ENCODE measurements around the gene PGBD1. TPM values are rescaled to one million over a fixed set of nuclear protein-coding genes. Genes with fewer than 3 reads are reported as not detected.
"Not testable (repeated sequence)": the region's sequence is repeated elsewhere in the genome, so short reads cannot be mapped to it uniquely, and the experiment has no call there.

Gene PGBD1
- total and polyA plus RNA-seq, 2 donors (not counting 1 experiment from before 2014, with no cell fraction given) = 0.55 to 2.4 TPM

- H3K9ac ChIP-seq (ENCODE audit: low read length); H2AFZ ChIP-seq (ENCODE audit: insufficient read depth, low read depth, low read length, poor library complexity, severe bottlenecking); DNase-seq; H3K36me3 ChIP-seq (replicated peaks in 1 of 2; ENCODE audit: control extremely low read depth in 1 of 2, control insufficient read depth in 1 of 2, extremely low read depth in 1 of 2, insufficient read depth in 2 of 2, low read length in 1 of 2); H3K4me3 Mint-ChIP-seq; H3K27ac Mint-ChIP-seq; H3K4me1 Mint-ChIP-seq; H3K27me3 ChIP-seq (replicated peaks in 1 of 4; ENCODE audit: control extremely low read depth in 1 of 4, control insufficient read depth in 3 of 4, insufficient read depth in 4 of 4, low read length in 3 of 4); H3K9me3 Mint-ChIP-seq (ENCODE audit: insufficient read depth); ATAC-seq (ENCODE audit: low read depth); CTCF ChIA-PET; H4K20me1 ChIP-seq (ENCODE audit: control insufficient read depth, insufficient read depth, low read length, poor library complexity, severe bottlenecking); H3K79me2 ChIP-seq (ENCODE audit: control insufficient read depth, insufficient read depth, low read length); H3K27ac ChIP-seq (ENCODE audit: low read length in 2 of 2); intact Hi-C loops (cut with micrococcal nuclease); H3K4me3 ChIP-seq (ENCODE audit: control extremely low read depth in 1 of 5, extremely low read depth in 1 of 5, insufficient read depth in 1 of 5, low read depth in 2 of 5, low read length in 4 of 5); H3K27me3 Mint-ChIP-seq; H3K9me3 ChIP-seq (ENCODE audit: control extremely low read depth in 1 of 3, control insufficient read depth in 2 of 3, insufficient read depth in 1 of 3, low read length in 2 of 3); POLR2A ChIA-PET; H3K4me2 ChIP-seq (replicated peaks; ENCODE audit: low read depth, low read length, poor library complexity, severe bottlenecking); H3K4me1 ChIP-seq (ENCODE audit: control insufficient read depth in 2 of 2, insufficient read depth in 2 of 2, low read length in 2 of 2): not testable (repeated sequence)
Observed at GRCh38 chr6:28306363-28306762, 25.0 kb downstream of the PGBD1 start.

- ChIA-PET CTCF (no interaction called here), POLR2A (no interaction called here)
- Mint-ChIP-seq H3K4me3 (no peak overlapping the region), H3K9me3 (ENCODE audit: insufficient read depth) (no peaks in the 10 kb centered on the region), H3K4me1 (no peaks in the 10 kb centered on the region), H3K27ac (no peak overlapping the region), H3K27me3 (peaks cover 8% of the 10 kb centered on the region)
- Histone ChIP-seq H3K9me3 (ENCODE audit: control extremely low read depth in 1 of 3, control insufficient read depth in 2 of 3, insufficient read depth in 1 of 3, low read length in 2 of 3) (peaks cover 0 to 6% (median 0%) of the 10 kb centered on the region in 3 donors), H3K27me3 (replicated peaks in 1 of 4; ENCODE audit: control extremely low read depth in 1 of 4, control insufficient read depth in 3 of 4, insufficient read depth in 4 of 4, low read length in 3 of 4) (peaks cover 0 to 12% (median 0%) of the 10 kb centered on the region in 4 experiments), H2AFZ (ENCODE audit: insufficient read depth, low read depth, low read length, poor library complexity, severe bottlenecking) (no peak overlapping the region), H3K36me3 (replicated peaks in 1 of 2; ENCODE audit: control extremely low read depth in 1 of 2, control insufficient read depth in 1 of 2, extremely low read depth in 1 of 2, insufficient read depth in 2 of 2, low read length in 1 of 2) (no peaks in the 10 kb centered on the region), H3K4me1 (ENCODE audit: control insufficient read depth in 2 of 2, insufficient read depth in 2 of 2, low read length in 2 of 2) (no peaks in the 10 kb centered on the region), H3K4me2 (replicated peaks; ENCODE audit: low read depth, low read length, poor library complexity, severe bottlenecking) (no peak overlapping the region), H3K9ac (ENCODE audit: low read length) (no peak overlapping the region), H3K79me2 (ENCODE audit: control insufficient read depth, insufficient read depth, low read length) (no peaks in the 10 kb centered on the region), H3K27ac (ENCODE audit: low read length in 2 of 2) (no peak overlapping the region), H4K20me1 (ENCODE audit: control insufficient read depth, insufficient read depth, low read length, poor library complexity, severe bottlenecking) (no peaks in the 10 kb centered on the region), H3K4me3 (ENCODE audit: control extremely low read depth in 1 of 5, extremely low read depth in 1 of 5, insufficient read depth in 1 of 5, low read depth in 2 of 5, low read length in 4 of 5) (no peak overlapping the region)
- no peak for DNase-seq
- intact Hi-C loops (cut with micrococcal nuclease) = no loop called here
- TF ChIP-seq, protein P1, sequence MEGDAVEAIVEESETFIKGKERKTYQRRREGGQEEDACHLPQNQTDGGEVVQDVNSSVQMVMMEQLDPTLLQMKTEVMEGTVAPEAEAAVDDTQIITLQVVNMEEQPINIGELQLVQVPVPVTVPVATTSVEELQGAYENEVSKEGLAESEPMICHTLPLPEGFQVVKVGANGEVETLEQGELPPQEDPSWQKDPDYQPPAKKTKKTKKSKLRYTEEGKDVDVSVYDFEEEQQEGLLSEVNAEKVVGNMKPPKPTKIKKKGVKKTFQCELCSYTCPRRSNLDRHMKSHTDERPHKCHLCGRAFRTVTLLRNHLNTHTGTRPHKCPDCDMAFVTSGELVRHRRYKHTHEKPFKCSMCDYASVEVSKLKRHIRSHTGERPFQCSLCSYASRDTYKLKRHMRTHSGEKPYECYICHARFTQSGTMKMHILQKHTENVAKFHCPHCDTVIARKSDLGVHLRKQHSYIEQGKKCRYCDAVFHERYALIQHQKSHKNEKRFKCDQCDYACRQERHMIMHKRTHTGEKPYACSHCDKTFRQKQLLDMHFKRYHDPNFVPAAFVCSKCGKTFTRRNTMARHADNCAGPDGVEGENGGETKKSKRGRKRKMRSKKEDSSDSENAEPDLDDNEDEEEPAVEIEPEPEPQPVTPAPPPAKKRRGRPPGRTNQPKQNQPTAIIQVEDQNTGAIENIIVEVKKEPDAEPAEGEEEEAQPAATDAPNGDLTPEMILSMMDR (IDR thresholded peaks at IDR 0.05) = no peak
- no peak for TF ChIP-seq EZH2 (IDR thresholded peaks at IDR 0.05; ENCODE audit: borderline replicate concordance, insufficient read depth, low read depth, low read length, poor library complexity, severe bottlenecking)
- no peak for ATAC-seq (ENCODE audit: low read depth)
- WGBS (ENCODE audit: insufficient coverage) = 74% methylated on average over 8 of the region's 9 CpGs
Observed at GRCh38 chr6:28311139-28311823, 29.9 kb downstream of the PGBD1 start.

All from B cell (primary cell).